B cell (primary cell): ENCODE data around the gene SFXN5. TPM values are rescaled to one million over a fixed set of nuclear protein-coding genes. Genes with fewer than 3 reads are reported as not detected.

Experiments used
- ATAC-seq: fragments of 200-7000 bp; cut with Tn5 transposase; one replicate; pipeline ENCODE4 v1.10.0; 2021; ENCODE audit warnings: low read depth, mild to moderate bottlenecking, moderate number of reproducible peaks, moderate library complexity
- CTCF ChIA-PET: fragments of 350-600 bp; sonication (Branson Sonifier 250); formaldehyde crosslinking; loops from one replicate; lab custom pipeline; 2021; ENCODE audit warnings: antibody characterized with exemption, inconsistent platforms; lab: Charles Lee
- POLR2A ChIA-PET: fragments of 350-600 bp; sonication (Branson Sonifier 250); formaldehyde crosslinking; loops from one replicate; lab custom pipeline; 2021; ENCODE audit warnings: antibody characterized with exemption; lab: Charles Lee
- DNase-seq: peaks from one replicate; pipeline ENCODE4 v3.0.0; 2013
- H2AFZ ChIP-seq: 2 replicates; pipeline ENCODE4 v1.6.1; 2012; ENCODE audit warnings: mild to moderate bottlenecking, low read depth, low read length; ENCODE audit not compliant: insufficient read depth, poor library complexity, severe bottlenecking
- H3K27ac ChIP-seq, 2 donors: 1 replicate in 1 of 2; 2 replicates in 1 of 2; pipeline ENCODE4 v1.5.1; 2012 to 2013; ENCODE audit warnings: low read length in 2 of 2, mild to moderate bottlenecking in 2 of 2, moderate library complexity in 1 of 2
- H3K27me3 ChIP-seq, 4 experiments: fragments of 200-600 bp in 1 of 4; sonication (generic) in 1 of 4; replicated peaks in 1 of 4; 1 replicate in 2 of 4; 2 replicates in 2 of 4; pipeline versions ENCODE4 v1.6.1 to v1.7.0; 2013 to 2016; ENCODE audit warnings: low read length in 3 of 4, mild to moderate bottlenecking in 2 of 4, mixed read lengths in 1 of 4, moderate library complexity in 1 of 4; ENCODE audit not compliant: insufficient read depth in 4 of 4, control insufficient read depth in 3 of 4; ENCODE audit errors: control extremely low read depth in 1 of 4
- H3K36me3 ChIP-seq, 2 experiments: replicated peaks in 1 of 2; 1 replicate in 1 of 2; 2 replicates in 1 of 2; pipeline versions ENCODE4 v1.6.1 to v1.7.1; 2013; ENCODE audit warnings: low read length in 1 of 2; ENCODE audit not compliant: insufficient read depth in 2 of 2, control insufficient read depth in 1 of 2; ENCODE audit errors: control extremely low read depth in 1 of 2, extremely low read depth in 1 of 2
- H3K4me1 ChIP-seq, 2 donors: fragments of 200-600 bp in 1 of 2; sonication (generic) in 1 of 2; 1 replicate in 1 of 2; 2 replicates in 1 of 2; pipeline versions ENCODE4 v1.5.1 to v1.6.1; 2013 to 2017; ENCODE audit warnings: low read length in 2 of 2; ENCODE audit not compliant: control insufficient read depth in 2 of 2, insufficient read depth in 2 of 2
- H3K4me2 ChIP-seq: replicated peaks from 2 replicates; pipeline ENCODE3; 2012; ENCODE audit warnings: mild to moderate bottlenecking, low read depth, low read length; ENCODE audit not compliant: poor library complexity, severe bottlenecking
- H3K4me3 ChIP-seq, 5 experiments: fragments of 200-600 bp in 1 of 5; sonication (generic) in 1 of 5; 1 replicate in 3 of 5; 2 replicates in 2 of 5; pipeline versions ENCODE4 v1.5.1 to v1.7.0; 2011 to 2016; ENCODE audit warnings: low read length in 4 of 5, mild to moderate bottlenecking in 4 of 5, low read depth in 2 of 5, control low read depth in 1 of 5, moderate library complexity in 1 of 5; ENCODE audit not compliant: insufficient read depth in 1 of 5; ENCODE audit errors: control extremely low read depth in 1 of 5, extremely low read depth in 1 of 5
- H3K79me2 ChIP-seq: fragments of 200-600 bp; sonication (generic); one replicate; pipeline ENCODE4 v1.6.0; 2016; ENCODE audit warnings: low read length; ENCODE audit not compliant: control insufficient read depth, insufficient read depth
- H3K9ac ChIP-seq: fragments of 200-600 bp; sonication (generic); 2 replicates; pipeline ENCODE4 v1.6.1; 2017; ENCODE audit warnings: mild to moderate bottlenecking, low read length, moderate library complexity
- H3K9me3 ChIP-seq, 3 donors: one replicate each; pipeline versions ENCODE4 v1.6.1 to v1.7.1; 2013; ENCODE audit warnings: low read length in 2 of 3; ENCODE audit not compliant: control insufficient read depth in 2 of 3, insufficient read depth in 1 of 3; ENCODE audit errors: control extremely low read depth in 1 of 3
- H4K20me1 ChIP-seq: 2 replicates; pipeline ENCODE4 v1.6.0; 2012; ENCODE audit warnings: mild to moderate bottlenecking, low read length; ENCODE audit not compliant: insufficient read depth, control insufficient read depth, poor library complexity, severe bottlenecking
- H3K27ac Mint-ChIP-seq: one replicate; pipeline ENCODE4 v1.8.0; 2021; ENCODE audit warnings: mixed read lengths
- H3K27me3 Mint-ChIP-seq: one replicate; pipeline ENCODE4 v1.8.0; 2021; ENCODE audit warnings: mixed read lengths
- H3K4me1 Mint-ChIP-seq: one replicate; pipeline ENCODE4 v1.8.0; 2021; ENCODE audit warnings: mixed read lengths
- H3K4me3 Mint-ChIP-seq: one replicate; pipeline ENCODE4 v1.8.0; 2021; ENCODE audit warnings: mixed read lengths
- H3K9me3 Mint-ChIP-seq: one replicate; pipeline ENCODE4 v1.8.0; 2022; ENCODE audit warnings: mixed read lengths; ENCODE audit not compliant: insufficient read depth
- CTCF ChIP-seq: fragments of 200-600 bp; IDR thresholded peaks from one replicate; pipeline ENCODE4 v1.8.0; 2022; ENCODE audit warnings: antibody characterized with exemption, mild to moderate bottlenecking
- EZH2 ChIP-seq: IDR thresholded peaks from 2 replicates; pipeline ENCODE4 v1.6.1; 2012; ENCODE audit warnings: borderline replicate concordance, low read depth, mild to moderate bottlenecking, moderate library complexity, low read length; ENCODE audit not compliant: insufficient read depth, poor library complexity, severe bottlenecking
- WGBS: methylation state at CpG from one replicate; pipeline ENCODE4 v1.1.5; 2013; ENCODE audit warnings: missing lambda C conversion rate; ENCODE audit not compliant: insufficient coverage; 5-methylcytosine and 5-hydroxymethylcytosine counted together
- intact Hi-C: fragments of 100-400 bp; cut with micrococcal nuclease; formaldehyde crosslinking; loops from one replicate; pipeline ENCODE4 v1.10.0; 2022
- polyA plus RNA-seq: library from polyadenylated mRNA; depleted of rRNA; stranded (reverse); fragments of >200 nt; gene quantifications from 2 replicates; pipeline ENCODE4 v1.2.3, GENCODE V29; 2012
- total RNA-seq, 2 donors: library from RNA; stranded (reverse); fragments of 120-200 nt in 1 of 2; gene quantifications; 1 replicate in 1 of 2; 2 replicates in 1 of 2; pipeline versions ENCODE4 v1.2.3 to v1.2.4, GENCODE V29; 2013 to 2022

The SFXN5 gene
- total and polyA plus RNA-seq, 2 donors (not counting 1 experiment from before 2014, with no cell fraction given): 8.0 to 16.9 TPM

- Histone ChIP-seq H3K9ac (no peak overlapping the region), H3K36me3 (no peaks in the 10 kb centered on the region), H3K4me1 (peaks cover 0 to 3% of the 10 kb centered on the region in 2 donors), H3K79me2 (no peaks in the 10 kb centered on the region), H4K20me1 (no peaks in the 10 kb centered on the region), H3K9me3 (no peaks in the 10 kb centered on the region), H3K27ac (no peak overlapping the region), H3K27me3 (no peaks in the 10 kb centered on the region), H3K4me3 (no peak overlapping the region), H3K4me2 (no peak overlapping the region), H2AFZ (no peak overlapping the region)
- WGBS: 47% methylated on average over 8 of the region's 12 CpGs
- ATAC-seq (no peak), DNase-seq (no peak)
- intact Hi-C loops: no loop called here
- ChIA-PET POLR2A (no interaction called here), CTCF (no interaction called here)
- Mint-ChIP-seq H3K4me3 (no peak overlapping the region), H3K4me1 (no peaks in the 10 kb centered on the region), H3K27me3 (no peaks in the 10 kb centered on the region), H3K27ac (no peak overlapping the region), H3K9me3 (no peaks in the 10 kb centered on the region)
- TF ChIP-seq CTCF (no peak), EZH2 (no peak)
Measured at GRCh38 chr2:72954376-72955227, 116.9 kb downstream of the SFXN5 start.

GRCh38 chr2:72953976-72954375 lies 117.5 kb downstream of the SFXN5 start:
- Histone ChIP-seq H2AFZ (no peak overlapping the region), H3K27ac (no peak overlapping the region), H3K4me1 (peaks cover 0 to 3% of the 10 kb centered on the region in 2 donors), H3K79me2 (no peaks in the 10 kb centered on the region), H3K4me3 (no peak overlapping the region), H4K20me1 (no peaks in the 10 kb centered on the region), H3K9ac (no peak overlapping the region), H3K4me2 (no peak overlapping the region), H3K36me3 (no peaks in the 10 kb centered on the region), H3K27me3 (no peaks in the 10 kb centered on the region), H3K9me3 (no peaks in the 10 kb centered on the region)
- CTCF ChIA-PET: interaction anchor here (1.2 kb wide), 1 partner anchor 223 kb away, joined by 3 read pairs; no protein-coding TSS in a partner anchor
- 40% methylated on average over 1 of the region's 4 CpGs for WGBS
- TF ChIP-seq CTCF (no peak), EZH2 (no peak)
- ATAC-seq: no peak
- POLR2A ChIA-PET: no interaction called here
- no peak for DNase-seq
- no peak overlapping the region for H3K4me3 Mint-ChIP-seq
- no peak overlapping the region for H3K27ac Mint-ChIP-seq
- intact Hi-C loops: no loop called here
- H3K27me3 Mint-ChIP-seq: no peaks in the 10 kb centered on the region
- H3K4me1 Mint-ChIP-seq: no peaks in the 10 kb centered on the region
- no peaks in the 10 kb centered on the region for H3K9me3 Mint-ChIP-seq
